Memory B cell (primary cell): ENCODE measurements around the gene CTBP2.

Source experiments
- ATAC-seq: fragments of 150-1000 bp; cut with Tn5 transposase; 2 replicates; pipeline ENCODE4 v1.10.0; 2021; ENCODE audit warnings: low read depth, mild to moderate bottlenecking, moderate library complexity
- DNase-seq, 2 donors: peaks; one replicate each; pipeline ENCODE4 v3.0.0; 2022; ENCODE audit warnings: low spot score in 2 of 2
- H3K27ac Mint-ChIP-seq: one replicate; pipeline ENCODE4 v1.8.0; 2022; ENCODE audit warnings: mild to moderate bottlenecking, moderate library complexity, mixed read lengths
- H3K27me3 Mint-ChIP-seq: one replicate; pipeline ENCODE4 v1.8.0; 2022; ENCODE audit warnings: mixed read lengths
- H3K36me3 Mint-ChIP-seq: one replicate; pipeline ENCODE4 v1.8.0; 2022; ENCODE audit warnings: mild to moderate bottlenecking, mixed read lengths
- H3K4me1 Mint-ChIP-seq: one replicate; pipeline ENCODE4 v1.8.0; 2022; ENCODE audit warnings: mixed read lengths
- H3K4me3 Mint-ChIP-seq: one replicate; pipeline ENCODE4 v1.8.0; 2022; ENCODE audit warnings: mild to moderate bottlenecking, moderate library complexity, mixed read lengths
- H3K9me3 Mint-ChIP-seq: one replicate; pipeline ENCODE4 v1.8.0; 2022; ENCODE audit warnings: mixed read lengths

CTBP2 gene

DNA sequence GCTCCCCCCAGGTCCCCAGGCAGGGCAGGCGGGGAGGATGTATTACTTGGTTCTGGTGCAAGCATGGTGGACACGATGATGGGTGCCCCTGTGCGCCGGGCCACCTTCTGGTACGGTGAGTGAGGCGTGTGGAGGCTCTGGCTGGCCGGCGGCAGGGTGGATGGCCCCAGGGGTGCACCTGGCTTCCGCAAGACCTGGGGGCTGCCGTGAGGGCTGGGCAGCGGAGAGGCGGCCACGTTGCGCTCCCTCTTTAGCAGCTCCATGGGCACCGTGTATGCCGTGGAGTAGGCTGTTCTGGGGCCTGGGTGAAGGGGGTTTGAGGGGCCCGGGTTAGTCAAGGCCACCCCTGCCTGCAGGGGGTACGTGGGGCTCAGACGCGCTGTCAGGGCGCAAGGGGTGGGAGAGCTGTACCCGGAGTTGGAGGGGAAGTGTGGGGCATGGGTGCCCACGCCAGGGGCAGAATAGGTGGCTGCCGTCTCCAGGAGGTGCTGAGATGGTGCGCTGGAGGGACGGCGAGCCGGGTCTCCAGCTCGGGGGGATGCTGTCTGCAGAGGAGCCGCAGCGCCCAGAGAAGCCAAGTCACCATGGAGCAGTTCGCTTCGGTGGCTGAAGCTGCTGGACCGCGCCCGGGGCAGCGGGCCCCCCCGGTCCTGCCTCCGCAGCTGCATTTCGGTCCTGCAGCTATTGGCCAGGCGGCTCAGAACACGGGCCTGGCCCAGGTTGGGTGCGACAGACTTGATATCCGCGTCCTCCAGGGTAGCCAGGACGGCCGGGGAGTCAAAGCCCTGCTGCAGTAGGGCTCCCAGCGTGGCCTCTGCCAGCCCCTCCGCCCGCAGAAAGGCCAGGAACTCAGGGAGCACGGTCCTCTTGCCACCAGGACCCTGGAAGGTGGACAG is 134.1 kb downstream of the CTBP2 start:
- no peak for ATAC-seq
- H3K27me3 Mint-ChIP-seq, result peaks cover 14% of the 10 kb centered on the region

DNA sequence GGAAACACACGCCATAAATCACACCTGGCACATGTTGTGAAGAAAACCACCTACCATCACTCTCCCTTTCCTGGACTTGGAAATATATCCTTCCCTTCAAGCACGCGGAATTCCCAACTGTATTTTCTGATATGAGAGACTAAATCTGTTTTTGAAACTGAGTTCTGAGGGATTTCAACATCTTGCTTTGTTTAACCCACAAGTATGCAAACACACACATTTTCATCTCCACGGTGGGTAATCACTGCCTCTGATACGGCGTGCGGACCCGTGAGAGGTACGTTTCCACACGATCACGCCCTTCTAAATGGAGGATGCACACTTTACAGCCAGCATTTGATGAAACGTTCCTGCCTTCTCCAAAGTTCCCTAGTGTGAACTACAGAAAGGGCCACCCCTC is 135.0 kb downstream of the CTBP2 start:
- Mint-ChIP-seq H3K27ac (no peak overlapping the region), H3K27me3 (peaks cover 16% of the 10 kb centered on the region), H3K9me3 (no peaks in the 10 kb centered on the region), H3K36me3 (no peaks in the 10 kb centered on the region), H3K4me3 (no peak overlapping the region), H3K4me1 (peaks cover 16% of the 10 kb centered on the region)
- no peak for DNase-seq
- ATAC-seq, result no peak

More for the DNA sequence above, 134.1 kb downstream of the CTBP2 start:
- H3K4me1 Mint-ChIP-seq, result peaks cover 16% of the 10 kb centered on the region
- DNase-seq, result no peak
- no peak overlapping the region for H3K4me3 Mint-ChIP-seq
- H3K9me3 Mint-ChIP-seq, result no peaks in the 10 kb centered on the region
- no peak overlapping the region for H3K27ac Mint-ChIP-seq
- no peaks in the 10 kb centered on the region for H3K36me3 Mint-ChIP-seq

DNA sequence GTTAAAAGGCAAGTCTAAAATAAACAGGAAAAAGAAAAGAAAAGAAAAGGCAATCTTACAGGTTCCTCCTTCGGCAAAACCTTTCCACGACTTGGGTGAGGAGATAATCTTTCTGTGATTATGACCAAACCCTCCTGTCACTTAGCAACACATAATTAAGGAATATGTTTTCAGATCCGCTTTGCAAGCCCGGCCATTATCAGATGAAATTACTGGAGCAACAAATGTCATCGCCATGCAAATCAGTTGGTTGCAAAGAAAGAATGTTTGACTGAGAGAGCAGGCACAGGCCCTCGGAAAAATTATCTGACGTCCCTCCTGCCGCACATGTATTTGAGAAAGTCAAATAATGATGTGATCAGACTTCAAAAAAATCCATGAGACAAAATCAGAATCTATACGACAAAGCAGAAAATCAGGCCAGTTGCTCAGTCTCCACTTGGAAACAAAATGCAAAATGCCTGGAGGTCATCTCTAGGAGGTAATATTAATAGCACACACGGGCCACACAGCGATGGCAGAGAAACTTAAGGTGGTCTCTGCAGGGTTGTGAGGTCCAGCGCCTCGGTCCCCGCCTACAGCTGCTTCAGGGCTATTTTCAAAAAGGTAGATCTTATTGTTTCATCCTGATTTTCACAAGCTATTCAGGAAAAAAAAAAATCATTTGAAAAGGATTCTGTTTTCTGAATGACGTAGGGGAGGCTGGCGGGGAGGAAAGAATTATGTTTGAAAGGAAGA is 135.7 kb downstream of the CTBP2 start:
- peak overlapping the region; percentile 17 for H3K4me3 Mint-ChIP-seq
- no peaks in the 10 kb centered on the region for H3K9me3 Mint-ChIP-seq
- ATAC-seq, result peak; percentile 53
- peaks cover 16% of the 10 kb centered on the region for H3K4me1 Mint-ChIP-seq
- H3K36me3 Mint-ChIP-seq, result no peaks in the 10 kb centered on the region
- no peak overlapping the region for H3K27ac Mint-ChIP-seq
- peaks cover 14% of the 10 kb centered on the region for H3K27me3 Mint-ChIP-seq
- DNase-seq, result no peak

DNA sequence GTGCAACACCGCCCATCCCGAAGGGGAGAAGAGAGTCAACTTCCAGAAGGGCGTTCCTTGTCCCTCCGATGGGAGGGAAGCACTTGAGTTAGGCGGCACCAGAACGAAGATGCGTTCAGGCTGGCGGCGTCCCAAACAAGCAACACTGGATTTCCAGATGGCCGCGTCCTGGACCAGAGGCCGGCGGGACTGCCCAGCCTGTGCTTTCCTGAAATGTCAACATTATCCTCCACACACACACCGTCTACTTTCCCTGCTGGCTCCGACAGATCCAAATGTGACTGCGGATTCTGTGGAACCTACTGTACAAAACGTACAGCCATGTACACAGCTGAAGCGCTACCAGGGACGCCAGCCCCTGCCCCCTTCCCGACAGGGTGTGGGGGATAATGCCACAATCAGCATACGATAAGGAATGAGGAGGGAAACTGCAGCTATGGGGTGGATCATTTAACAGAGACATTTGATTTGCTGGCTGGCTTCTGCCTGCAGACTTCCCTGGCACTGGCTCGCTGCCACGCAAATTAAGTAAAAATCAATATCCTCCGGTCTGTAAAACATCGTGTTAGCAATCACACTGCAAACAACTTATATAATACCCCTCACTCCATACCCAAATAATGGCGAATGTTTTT is 136.4 kb downstream of the CTBP2 start:
- H3K4me3 Mint-ChIP-seq, result peak overlapping the region; percentile 17
- no peak overlapping the region for H3K27ac Mint-ChIP-seq
- DNase-seq (no peak), ATAC-seq (no peak)
- peaks cover 16% of the 10 kb centered on the region for H3K4me1 Mint-ChIP-seq
- peaks cover 4% of the 10 kb centered on the region for H3K9me3 Mint-ChIP-seq
- H3K27me3 Mint-ChIP-seq, result peaks cover 17% of the 10 kb centered on the region
- H3K36me3 Mint-ChIP-seq, result no peaks in the 10 kb centered on the region

DNA sequence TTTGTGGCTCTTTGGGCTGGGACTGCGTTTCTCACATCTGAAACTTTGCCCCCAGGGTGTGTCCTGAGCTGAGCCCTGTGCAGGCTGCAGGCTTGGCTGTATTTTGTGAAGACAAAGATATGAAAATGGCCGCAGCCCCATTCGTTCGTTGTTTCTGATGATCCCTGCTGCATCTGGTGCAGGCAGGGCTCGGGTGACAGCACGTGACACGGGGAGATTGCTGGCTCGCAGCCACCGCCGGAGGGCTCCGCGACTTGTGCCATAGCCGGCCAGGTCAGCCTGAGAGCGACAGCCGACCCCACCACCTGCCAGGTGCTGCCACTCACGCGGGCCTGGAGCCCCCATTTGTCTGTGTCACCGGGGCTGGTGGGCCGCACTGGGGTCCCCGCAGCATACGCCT is 137.1 kb downstream of the CTBP2 start:
- Mint-ChIP-seq H3K9me3 (peaks cover 4% of the 10 kb centered on the region), H3K36me3 (no peaks in the 10 kb centered on the region), H3K27ac (no peak overlapping the region), H3K4me3 (no peak overlapping the region), H3K4me1 (peaks cover 16% of the 10 kb centered on the region), H3K27me3 (peaks cover 20% of the 10 kb centered on the region)
- ATAC-seq (no peak), DNase-seq (no peak)

DNA sequence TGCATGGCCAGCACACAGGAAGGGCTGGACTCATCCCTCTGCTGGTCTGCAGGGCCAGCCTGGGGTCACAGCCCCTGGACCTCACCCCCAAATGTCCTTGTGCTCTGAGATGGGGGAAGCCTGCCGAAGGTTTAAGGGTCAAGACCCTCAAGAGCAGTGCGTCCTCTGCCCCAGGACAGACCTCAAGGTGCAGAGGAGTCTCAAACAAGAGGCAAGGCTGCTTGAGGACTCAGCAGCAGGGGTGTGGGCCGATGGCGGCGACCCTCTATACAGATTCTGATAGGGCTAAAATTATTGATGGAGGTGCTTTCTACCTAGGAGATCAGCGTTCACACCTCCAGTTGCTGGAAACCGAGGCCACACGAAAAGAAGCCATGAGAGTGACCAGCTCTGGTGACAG is 137.7 kb downstream of the CTBP2 start:
- ATAC-seq, result no peak
- peaks cover 16% of the 10 kb centered on the region for H3K4me1 Mint-ChIP-seq
- no peaks in the 10 kb centered on the region for H3K36me3 Mint-ChIP-seq

DNA sequence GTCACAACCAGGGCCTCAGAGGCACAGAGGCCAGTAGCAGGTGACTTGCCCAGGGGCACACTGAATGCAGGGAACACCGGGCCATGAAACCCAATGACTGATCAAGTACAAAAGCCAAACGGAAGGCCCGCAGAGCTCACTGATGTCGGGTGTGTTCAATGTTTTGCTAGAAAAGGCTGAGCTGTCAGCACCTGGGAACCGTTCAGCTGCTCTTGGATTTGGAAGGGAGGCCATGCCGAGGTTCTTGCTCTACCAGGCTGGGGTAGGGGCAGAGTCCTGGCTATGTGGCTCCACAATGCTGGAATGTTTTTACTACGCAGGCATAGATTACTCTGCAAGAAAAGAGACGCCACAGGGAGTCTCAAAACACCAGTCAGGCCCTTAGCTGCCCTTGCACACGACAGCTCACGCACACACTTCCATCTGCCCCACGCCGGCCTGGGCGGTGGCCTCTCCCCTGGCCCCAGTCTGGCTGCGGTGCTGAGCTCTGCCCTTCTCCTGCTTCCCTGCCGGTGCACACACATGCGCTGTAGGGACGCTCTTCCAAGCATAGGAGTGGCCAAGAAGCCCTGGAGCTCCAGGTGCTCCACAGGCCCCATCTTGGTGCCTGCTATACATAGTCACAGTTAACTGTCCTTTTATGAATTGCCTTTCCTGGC is 138.5 kb downstream of the CTBP2 start:
- no peak overlapping the region for H3K4me3 Mint-ChIP-seq
- ATAC-seq (no peak), DNase-seq (no peak)
- H3K27ac Mint-ChIP-seq, result no peak overlapping the region
- H3K9me3 Mint-ChIP-seq, result peaks cover 4% of the 10 kb centered on the region
- no peaks in the 10 kb centered on the region for H3K36me3 Mint-ChIP-seq
- peaks cover 24% of the 10 kb centered on the region for H3K27me3 Mint-ChIP-seq
- H3K4me1 Mint-ChIP-seq, result peaks cover 16% of the 10 kb centered on the region

More for the DNA sequence above, 137.7 kb downstream of the CTBP2 start:
- H3K27me3 Mint-ChIP-seq, result peaks cover 22% of the 10 kb centered on the region
- H3K4me3 Mint-ChIP-seq, result no peak overlapping the region
- peaks cover 4% of the 10 kb centered on the region for H3K9me3 Mint-ChIP-seq
- no peak overlapping the region for H3K27ac Mint-ChIP-seq
- no peak for DNase-seq

DNA sequence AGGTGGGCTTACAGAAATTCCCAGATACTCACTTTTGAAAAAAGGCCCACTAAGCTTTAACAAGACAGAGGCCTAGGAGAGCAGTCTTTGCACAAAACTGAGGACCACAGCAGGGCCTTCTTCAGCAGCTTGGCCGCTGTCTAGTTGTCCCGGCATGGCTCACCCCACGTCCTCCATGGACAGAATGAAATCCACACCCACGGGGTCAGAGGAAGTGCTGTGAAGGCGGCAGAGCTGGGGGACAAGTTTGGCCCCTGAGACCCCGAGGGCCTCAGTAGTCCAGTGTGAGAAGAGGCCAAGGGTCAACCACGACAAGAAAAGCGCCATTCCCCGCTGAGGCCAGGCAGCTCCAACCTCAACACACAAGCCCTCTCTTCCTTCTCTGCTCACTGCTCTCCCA is 139.5 kb downstream of the CTBP2 start:
- H3K36me3 Mint-ChIP-seq, result no peaks in the 10 kb centered on the region
- H3K4me1 Mint-ChIP-seq, result peaks cover 16% of the 10 kb centered on the region
- H3K9me3 Mint-ChIP-seq, result peaks cover 4% of the 10 kb centered on the region
- DNase-seq (no peak), ATAC-seq (no peak)
- H3K27ac Mint-ChIP-seq, result no peak overlapping the region
- H3K27me3 Mint-ChIP-seq, result peaks cover 26% of the 10 kb centered on the region
- no peak overlapping the region for H3K4me3 Mint-ChIP-seq

DNA sequence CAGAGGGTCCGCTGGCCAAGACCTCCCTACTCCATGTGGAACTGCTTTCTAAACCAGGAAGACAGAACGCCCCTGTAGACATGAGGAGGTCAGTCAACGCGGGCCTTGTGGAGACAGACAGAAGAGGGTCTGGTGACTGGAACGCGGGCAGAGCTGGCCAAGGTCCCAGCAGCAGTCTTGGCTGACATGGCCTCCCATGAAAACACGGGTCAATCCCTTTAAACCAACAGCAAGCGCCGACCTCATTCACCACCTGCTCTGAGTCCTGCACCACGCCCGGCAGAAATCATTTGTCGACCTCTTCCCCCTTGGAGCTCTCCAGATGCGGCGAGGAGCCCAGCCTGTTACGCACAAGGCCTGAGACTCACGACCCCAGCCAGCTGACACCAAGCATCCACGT is 140.0 kb downstream of the CTBP2 start:
- ATAC-seq (no peak), DNase-seq (no peak)
- H3K27me3 Mint-ChIP-seq, result peaks cover 26% of the 10 kb centered on the region
- no peaks in the 10 kb centered on the region for H3K36me3 Mint-ChIP-seq
- no peak overlapping the region for H3K4me3 Mint-ChIP-seq
- H3K27ac Mint-ChIP-seq, result no peak overlapping the region
- H3K9me3 Mint-ChIP-seq, result peaks cover 4% of the 10 kb centered on the region
- H3K4me1 Mint-ChIP-seq, result peaks cover 14% of the 10 kb centered on the region

DNA sequence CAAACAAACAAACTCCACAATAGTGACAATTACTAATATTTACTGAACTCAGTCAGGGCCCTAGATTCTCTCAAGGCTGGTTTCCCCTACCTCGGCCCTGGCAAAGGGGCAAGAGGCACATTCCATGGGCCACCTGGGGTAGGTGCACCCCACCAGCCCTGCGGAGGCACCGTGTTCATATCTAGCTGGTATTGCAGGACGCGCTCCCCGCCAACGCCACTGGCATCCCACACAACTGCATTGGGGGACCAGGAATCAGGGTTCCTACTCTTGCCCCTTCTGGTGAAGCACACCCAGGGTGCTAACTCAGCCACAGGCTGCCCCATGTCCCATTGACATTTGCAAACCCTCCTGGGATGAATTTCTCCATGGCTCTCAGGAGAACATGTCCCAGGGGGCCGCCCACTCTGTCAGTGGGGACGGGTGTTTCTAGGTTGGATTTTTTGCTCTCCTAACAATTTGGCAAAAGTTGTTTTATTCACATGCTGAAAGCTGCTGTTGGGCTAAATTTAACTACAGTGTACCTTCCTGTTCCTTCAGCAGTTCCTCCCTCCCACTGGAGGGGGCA is 141.7 kb downstream of the CTBP2 start:
- peaks cover 23% of the 10 kb centered on the region for H3K27me3 Mint-ChIP-seq
- H3K4me1 Mint-ChIP-seq, result no peaks in the 10 kb centered on the region

DNA sequence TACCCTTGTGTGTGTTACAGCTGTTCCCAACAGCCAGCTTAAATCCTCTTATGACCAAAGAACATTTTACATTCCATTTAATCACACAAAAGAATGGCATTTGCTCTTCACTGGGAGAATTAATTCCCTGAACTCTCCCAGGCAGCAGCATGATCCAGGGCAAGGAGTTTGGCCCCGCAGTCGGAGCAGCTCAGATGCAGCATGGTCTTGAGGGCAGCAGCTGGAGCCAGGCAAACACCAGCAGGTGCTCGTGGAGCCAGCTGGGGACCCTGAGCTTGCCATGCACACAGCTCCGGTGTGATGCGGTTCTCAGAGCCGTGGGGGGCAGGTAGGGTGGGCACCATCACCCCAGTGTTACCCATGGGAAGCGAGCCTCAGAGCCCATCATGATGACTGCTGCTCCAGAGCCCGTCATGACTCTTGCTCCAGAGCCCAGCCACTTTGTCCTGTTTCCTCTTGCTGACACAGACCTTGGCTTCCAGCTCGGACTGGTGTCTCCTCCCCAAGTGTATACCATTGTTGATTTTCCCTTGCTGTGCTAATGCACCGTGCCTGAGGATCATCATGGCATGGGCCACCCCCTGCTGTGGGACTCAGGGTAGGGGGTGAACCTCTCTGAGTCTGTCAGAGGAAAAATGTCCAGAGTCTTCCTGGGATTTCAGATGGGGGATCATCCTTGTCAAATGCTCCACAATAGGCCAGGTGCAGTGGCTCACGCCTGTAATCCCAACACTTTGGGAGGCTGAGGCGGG is 142.6 kb downstream of the CTBP2 start:
- no peak for DNase-seq
- Mint-ChIP-seq H3K36me3 (no peaks in the 10 kb centered on the region), H3K4me1 (no peaks in the 10 kb centered on the region), H3K27me3 (peaks cover 20% of the 10 kb centered on the region), H3K27ac (no peak overlapping the region), H3K9me3 (peaks cover 4% of the 10 kb centered on the region), H3K4me3 (no peak overlapping the region)
- no peak for ATAC-seq

More for the DNA sequence above, 141.7 kb downstream of the CTBP2 start:
- Mint-ChIP-seq H3K4me3 (no peak overlapping the region), H3K36me3 (no peaks in the 10 kb centered on the region), H3K27ac (no peak overlapping the region), H3K9me3 (peaks cover 4% of the 10 kb centered on the region)
- no peak for DNase-seq
- ATAC-seq, result no peak

DNA sequence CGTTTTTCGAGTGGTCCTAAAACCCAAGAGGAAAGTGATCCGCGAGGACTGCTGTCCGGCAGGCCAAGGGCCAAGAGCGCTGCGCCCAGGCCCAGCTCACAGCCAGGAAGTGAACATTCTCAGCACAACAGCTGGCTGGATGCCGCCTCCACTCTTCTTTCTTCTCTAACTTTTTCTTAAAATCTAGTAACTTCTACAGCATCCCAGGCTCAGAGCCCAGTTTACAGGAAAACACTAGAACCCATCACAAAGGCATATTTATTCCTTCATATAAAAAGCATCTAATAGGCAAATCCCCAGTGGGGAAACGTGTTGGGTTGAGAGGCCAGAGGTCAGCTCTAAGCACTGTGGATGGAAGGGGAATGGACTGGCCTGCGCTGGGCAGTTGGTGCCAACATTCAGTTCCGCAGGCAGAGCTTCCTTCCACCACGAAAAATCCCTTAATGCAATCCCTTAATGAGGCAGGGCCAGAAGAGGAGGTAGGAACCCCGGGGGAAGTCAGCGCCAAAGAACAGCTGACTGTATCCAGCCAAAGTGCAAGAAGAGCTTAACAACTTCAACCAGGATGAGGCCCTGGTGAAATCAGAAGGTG is 143.7 kb downstream of the CTBP2 start:
- Mint-ChIP-seq H3K36me3 (no peaks in the 10 kb centered on the region), H3K27me3 (peaks cover 17% of the 10 kb centered on the region), H3K27ac (no peak overlapping the region), H3K4me1 (no peaks in the 10 kb centered on the region), H3K4me3 (no peak overlapping the region), H3K9me3 (peaks cover 4% of the 10 kb centered on the region)
- no peak for DNase-seq
- ATAC-seq, result no peak

DNA sequence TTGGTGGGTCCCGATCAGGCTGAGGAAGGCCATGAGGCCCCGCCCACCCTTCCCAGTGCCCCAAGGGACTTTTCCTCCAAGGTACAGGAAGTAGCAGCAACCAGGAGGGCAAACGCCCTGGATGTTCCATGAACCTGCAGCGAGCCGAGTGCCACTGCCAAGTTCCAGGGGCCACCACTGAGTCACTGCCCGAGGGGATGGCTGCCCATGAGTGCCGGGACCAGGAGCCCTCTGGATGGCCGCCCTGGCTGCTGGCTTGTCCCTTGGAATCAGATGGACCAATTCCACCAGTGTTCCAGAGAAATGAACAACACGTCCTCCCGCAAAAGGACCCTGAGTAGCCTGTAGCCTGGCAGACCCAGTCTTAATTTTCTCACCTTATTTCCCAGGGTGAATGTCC is 144.2 kb downstream of the CTBP2 start:
- H3K27ac Mint-ChIP-seq, result no peak overlapping the region
- no peak overlapping the region for H3K4me3 Mint-ChIP-seq
- peaks cover 17% of the 10 kb centered on the region for H3K27me3 Mint-ChIP-seq
- H3K9me3 Mint-ChIP-seq, result peaks cover 4% of the 10 kb centered on the region
- no peaks in the 10 kb centered on the region for H3K4me1 Mint-ChIP-seq
- H3K36me3 Mint-ChIP-seq, result no peaks in the 10 kb centered on the region
- no peak for DNase-seq
- ATAC-seq, result no peak
